ENCODE results near the gene TP63.

GRCh38 chr3:189944285-189945145 lies 313.3 kb downstream of the TP63 start:
- TF ChIP-seq EP300 (conservative IDR thresholded peaks at IDR 0.05; ENCODE audit: poor library complexity, severe bottlenecking) (no peak), CTCF (IDR thresholded peaks at IDR 0.05; ENCODE audit: poor library complexity, severe bottlenecking) (no peak), EZH2 (IDR thresholded peaks at IDR 0.05; ENCODE audit: borderline replicate concordance, insufficient read depth, low read length, poor library complexity, severe bottlenecking) (no peak), TAF1 (IDR thresholded peaks at IDR 0.05; ENCODE audit: low read depth) (no peak), RAD21 (conservative IDR thresholded peaks at IDR 0.05) (no peak), SMC3 (conservative IDR thresholded peaks at IDR 0.05; ENCODE audit: poor library complexity) (no peak)
